Measurements from ENCODE around the gene MORC3.
"Not testable (repeated sequence)": the region's sequence is repeated elsewhere in the genome, so short reads cannot be mapped to it uniquely, and the experiment has no call there.

Gene MORC3

DNA sequence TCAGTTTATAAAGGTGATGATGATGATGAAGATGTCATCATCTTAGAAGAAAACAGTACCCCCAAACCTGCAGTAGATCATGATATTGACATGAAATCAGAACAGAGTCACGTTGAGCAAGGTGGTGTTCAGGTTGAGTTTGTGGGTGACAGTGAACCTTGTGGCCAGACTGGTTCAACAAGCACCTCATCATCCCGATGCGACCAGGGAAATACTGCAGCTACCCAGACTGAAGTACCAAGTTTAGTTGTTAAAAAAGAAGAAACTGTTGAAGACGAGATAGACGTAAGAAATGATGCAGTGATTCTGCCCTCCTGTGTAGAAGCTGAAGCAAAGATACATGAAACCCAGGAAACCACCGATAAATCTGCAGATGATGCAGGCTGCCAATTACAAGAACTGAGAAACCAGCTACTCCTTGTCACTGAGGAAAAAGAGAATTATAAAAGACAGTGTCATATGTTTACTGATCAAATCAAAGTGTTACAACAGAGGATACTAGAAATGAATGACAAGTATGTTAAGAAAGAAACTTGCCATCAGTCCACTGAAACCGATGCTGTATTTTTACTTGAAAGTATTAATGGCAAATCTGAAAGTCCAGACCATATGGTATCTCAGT is 49.2 kb downstream of the MORC3 start:
- H3K9me3 ChIP-seq (ENCODE audit: insufficient read depth, low read depth, low read length), result no peaks in the 10 kb centered on the region
- H3K9ac ChIP-seq (ENCODE audit: low read depth, low read length), result no peak overlapping the region
- WGBS, result 95% methylated on average over 7 of the region's 7 CpGs
- H3K27me3 ChIP-seq (ENCODE audit: insufficient read depth, low read length), result no peaks in the 10 kb centered on the region
- no peak overlapping the region for H3K27ac ChIP-seq (ENCODE audit: low read depth, low read length)
- peaks cover 95% of the 10 kb centered on the region for H3K36me3 ChIP-seq (ENCODE audit: insufficient read depth, low read length)
- no peaks in the 10 kb centered on the region for H3K4me1 ChIP-seq (ENCODE audit: insufficient read depth, low read length)
- no peak overlapping the region for H3K4me3 ChIP-seq (ENCODE audit: low read length)

DNA sequence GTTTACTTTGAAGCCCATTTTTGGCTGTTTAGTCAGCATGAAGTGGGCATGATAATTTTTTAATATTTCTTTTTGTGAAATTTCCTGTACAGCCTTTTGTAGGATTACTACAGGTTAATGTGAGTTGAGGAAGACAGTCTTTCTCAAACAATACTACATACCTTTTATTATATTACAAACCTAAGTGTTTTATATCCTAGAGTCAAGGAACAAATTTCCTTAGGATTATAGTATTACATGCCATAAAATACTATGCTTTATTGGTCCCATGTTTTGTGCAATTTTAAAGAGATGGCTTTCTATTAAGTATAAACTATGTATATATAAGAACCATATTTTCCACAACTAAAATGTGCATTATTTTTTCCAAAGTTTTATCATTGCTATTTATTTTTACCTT is 56.0 kb downstream of the MORC3 start:
- Histone ChIP-seq H3K27ac (ENCODE audit: low read depth, low read length) (no peak overlapping the region), H3K4me3 (ENCODE audit: low read length) (no peak overlapping the region), H3K9ac (ENCODE audit: low read depth, low read length) (no peak overlapping the region), H3K27me3 (ENCODE audit: insufficient read depth, low read length) (no peaks in the 10 kb centered on the region), H3K9me3 (ENCODE audit: insufficient read depth, low read depth, low read length) (no peaks in the 10 kb centered on the region), H3K4me1 (ENCODE audit: insufficient read depth, low read length) (no peaks in the 10 kb centered on the region), H3K36me3 (ENCODE audit: insufficient read depth, low read length) (peaks cover 67% of the 10 kb centered on the region)

DNA sequence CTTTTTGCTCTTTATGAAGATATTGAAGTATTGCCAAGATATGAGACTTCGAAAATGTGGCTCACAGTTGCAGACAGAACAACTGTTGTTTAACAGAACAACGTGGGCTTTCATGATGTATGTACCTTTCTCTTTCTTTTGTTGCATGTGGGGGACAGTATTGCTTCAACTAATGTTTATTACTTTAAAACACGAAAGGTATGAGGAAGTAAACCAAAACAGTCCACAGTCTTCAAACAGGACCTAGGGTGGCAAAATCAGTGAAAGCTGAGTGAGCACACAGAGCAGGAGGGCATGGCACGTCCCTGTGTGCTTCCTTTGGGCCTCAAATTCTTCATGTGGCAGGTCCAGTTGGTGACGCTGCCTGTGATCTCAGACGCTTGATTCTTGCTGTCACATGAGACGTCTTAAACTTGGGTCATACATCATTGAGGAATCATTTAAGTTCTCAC is 57.4 kb downstream of the MORC3 start:
- WGBS, result 94% methylated on average over 7 of the region's 7 CpGs
- no peaks in the 10 kb centered on the region for H3K4me1 ChIP-seq (ENCODE audit: insufficient read depth, low read length)
- H3K27ac ChIP-seq (ENCODE audit: low read depth, low read length), result no peak overlapping the region
- H3K27me3 ChIP-seq (ENCODE audit: insufficient read depth, low read length), result no peaks in the 10 kb centered on the region
- peaks cover 53% of the 10 kb centered on the region for H3K36me3 ChIP-seq (ENCODE audit: insufficient read depth, low read length)
- no peak overlapping the region for H3K9ac ChIP-seq (ENCODE audit: low read depth, low read length)
- H3K9me3 ChIP-seq (ENCODE audit: insufficient read depth, low read depth, low read length), result no peaks in the 10 kb centered on the region
- no peak overlapping the region for H3K4me3 ChIP-seq (ENCODE audit: low read length)

GRCh38 chr21:36379251-36379650 is 59.3 kb downstream of the MORC3 start:
- 95% methylated on average over 6 of the region's 6 CpGs for WGBS
- Histone ChIP-seq H3K27me3 (ENCODE audit: insufficient read depth, low read length) (no peaks in the 10 kb centered on the region), H3K9me3 (ENCODE audit: insufficient read depth, low read depth, low read length) (no peaks in the 10 kb centered on the region), H3K36me3 (ENCODE audit: insufficient read depth, low read length) (peaks cover 37% of the 10 kb centered on the region), H3K4me3 (ENCODE audit: low read length) (no peak overlapping the region), H3K4me1 (ENCODE audit: insufficient read depth, low read length) (no peaks in the 10 kb centered on the region), H3K9ac (ENCODE audit: low read depth, low read length) (no peak overlapping the region), H3K27ac (ENCODE audit: low read depth, low read length) (no peak overlapping the region)

DNA sequence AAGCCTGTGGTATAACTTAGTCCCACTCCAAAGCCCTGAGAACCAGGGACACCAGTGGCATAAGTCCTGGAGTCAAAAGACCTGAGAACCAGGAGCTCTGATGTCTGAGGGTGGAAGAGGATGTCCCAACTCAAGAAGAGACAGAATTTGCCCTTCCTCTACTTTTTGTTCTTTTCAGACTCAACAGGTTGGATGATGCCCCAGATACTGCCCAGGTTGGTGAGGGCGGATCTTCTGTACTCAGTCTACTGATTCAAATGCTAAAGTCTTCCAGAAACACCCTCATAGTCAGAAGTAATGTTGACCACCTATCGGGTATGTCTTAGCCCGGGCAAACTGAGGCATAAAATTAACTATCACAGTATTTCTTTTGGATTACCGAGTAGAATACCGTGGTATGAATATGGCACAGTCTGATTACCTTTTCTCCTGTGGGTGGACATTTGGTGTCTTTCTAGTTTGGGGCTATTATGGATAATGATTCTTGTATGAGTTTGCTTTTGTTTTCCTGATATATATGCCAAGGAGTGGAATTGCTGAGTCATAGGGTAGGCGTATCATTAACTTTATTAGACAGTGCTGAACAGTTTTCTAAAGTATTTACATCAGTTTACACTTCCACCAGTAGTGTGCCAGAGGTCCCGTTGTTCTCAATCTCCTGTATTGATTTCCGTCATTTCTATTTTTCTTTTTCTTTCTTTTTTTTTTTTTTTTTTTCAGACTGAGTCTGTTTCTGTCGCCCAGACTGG is 62.0 kb downstream of the MORC3 start:
- no peak overlapping the region for H3K27ac ChIP-seq (ENCODE audit: low read depth, low read length)
- H3K36me3 ChIP-seq (ENCODE audit: insufficient read depth, low read length), result peaks cover 15% of the 10 kb centered on the region
- no peaks in the 10 kb centered on the region for H3K27me3 ChIP-seq (ENCODE audit: insufficient read depth, low read length)
- peaks cover 8% of the 10 kb centered on the region; the same call in 1 of the 2 replicates for H3K4me1 ChIP-seq (ENCODE audit: insufficient read depth, low read length)
- H3K4me3 ChIP-seq (ENCODE audit: low read length), result no peak overlapping the region
- no peak overlapping the region for H3K9ac ChIP-seq (ENCODE audit: low read depth, low read length)
- 97% methylated on average over 9 of the region's 9 CpGs for WGBS
- no peaks in the 10 kb centered on the region for H3K9me3 ChIP-seq (ENCODE audit: insufficient read depth, low read depth, low read length)

GRCh38 chr21:36382722-36383121 is 62.7 kb downstream of the MORC3 start:
- 94% methylated on average over 10 of the region's 10 CpGs for WGBS
- H3K9me3 ChIP-seq (ENCODE audit: insufficient read depth, low read depth, low read length); H3K4me3 ChIP-seq (ENCODE audit: low read length); H3K27me3 ChIP-seq (ENCODE audit: insufficient read depth, low read length); H3K4me1 ChIP-seq (ENCODE audit: insufficient read depth, low read length); H3K9ac ChIP-seq (ENCODE audit: low read depth, low read length); H3K27ac ChIP-seq (ENCODE audit: low read depth, low read length): not testable (repeated sequence)
- H3K36me3 ChIP-seq (ENCODE audit: insufficient read depth, low read length), result peaks cover 14% of the 10 kb centered on the region

DNA sequence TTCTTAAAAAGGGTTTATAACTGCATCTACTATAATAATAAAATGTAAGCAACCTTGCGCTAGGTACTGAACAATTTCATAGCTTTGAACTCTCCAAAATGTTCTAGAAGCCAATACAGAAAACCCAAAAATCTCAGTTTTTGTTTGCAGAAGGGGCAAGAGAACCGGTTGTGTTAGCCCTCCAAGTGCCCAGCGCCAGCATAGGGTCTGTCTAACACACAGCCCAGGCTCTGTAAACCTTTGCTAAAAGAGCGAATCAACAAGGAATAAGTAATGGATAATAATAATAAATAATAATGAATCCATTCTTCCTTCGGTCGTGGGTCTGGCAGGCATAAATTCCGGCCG is 64.9 kb downstream of the MORC3 start:
- Histone ChIP-seq H3K9me3 (ENCODE audit: insufficient read depth, low read depth, low read length) (no peaks in the 10 kb centered on the region), H3K36me3 (ENCODE audit: insufficient read depth, low read length) (0 out of 2 replicates have a peak, but pooled peaks cover 8% of the 10 kb centered on the region), H3K27me3 (ENCODE audit: insufficient read depth, low read length) (no peaks in the 10 kb centered on the region), H3K4me3 (ENCODE audit: low read length) (peak overlapping the region; percentile 64), H3K4me1 (ENCODE audit: insufficient read depth, low read length) (peaks cover 8% of the 10 kb centered on the region; the same call in 1 of the 2 replicates), H3K27ac (ENCODE audit: low read depth, low read length) (no peak overlapping the region), H3K9ac (ENCODE audit: low read depth, low read length) (0 out of 2 replicates have a peak overlapping the region, but pooled peaks have one; percentile 90)
- 48% methylated on average over 7 of the region's 8 CpGs for WGBS

DNA sequence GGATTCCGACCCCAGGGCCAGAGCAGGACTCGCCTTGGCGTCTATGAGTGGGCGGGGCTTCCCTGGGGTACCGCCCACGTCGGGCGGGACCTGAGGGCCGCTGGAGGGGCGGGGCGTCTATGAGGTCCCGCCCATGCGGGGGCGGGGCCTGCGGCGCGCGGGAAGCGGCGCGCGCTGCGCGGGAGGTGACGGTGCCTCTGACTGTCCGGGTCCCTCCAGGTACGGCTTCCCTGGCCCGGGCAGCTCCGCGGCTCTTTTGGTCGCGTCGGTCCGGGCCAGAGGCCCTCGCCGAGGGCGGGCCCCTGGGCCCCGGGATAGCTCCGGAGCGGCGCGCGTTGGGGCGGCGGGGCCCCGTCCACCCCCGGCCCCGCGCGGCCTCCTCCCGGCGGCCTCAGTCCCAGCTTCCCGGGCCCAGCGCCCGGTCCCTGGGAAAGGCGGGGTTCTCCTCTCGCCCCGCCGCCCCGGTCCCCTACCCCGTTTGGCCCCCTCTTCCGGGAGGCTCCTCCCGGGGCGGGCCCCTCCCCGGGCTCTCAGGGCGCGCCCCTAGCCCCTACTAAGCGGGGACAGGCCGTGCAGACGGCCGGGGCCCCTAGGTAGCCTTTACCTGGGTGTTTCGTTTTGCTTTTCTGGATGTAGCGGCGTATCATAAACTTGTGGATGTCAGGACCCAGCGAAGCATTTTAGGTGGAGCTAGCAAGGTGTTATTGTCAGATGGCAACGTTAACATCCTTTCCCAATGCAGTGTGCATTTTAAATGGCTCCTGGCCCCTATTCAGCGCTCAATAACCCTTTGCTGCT is 65.4 kb downstream of the MORC3 start, which contains the start of gene CHAF1B:
Gene CHAF1B (plus strand): TSS at position 160 of the 798 bp plus-strand sequence. CDS start 745 bp downstream, outside the sequence.
- Histone ChIP-seq H3K9me3 (ENCODE audit: insufficient read depth, low read depth, low read length) (no peaks in the 10 kb centered on the region), H3K4me1 (ENCODE audit: insufficient read depth, low read length) (peaks cover 8% of the 10 kb centered on the region; the same call in 1 of the 2 replicates), H3K27ac (ENCODE audit: low read depth, low read length) (peak within 1 kb of the TSS; percentile 72; the same call in 1 of the 2 replicates), H3K9ac (ENCODE audit: low read depth, low read length) (peak within 1 kb of the TSS; percentile 90), H3K4me3 (ENCODE audit: low read length) (peak within 1 kb of the TSS; percentile 64), H3K36me3 (ENCODE audit: insufficient read depth, low read length) (peaks cover 12% of the 10 kb centered on the region; the same call in 1 of the 2 replicates), H3K27me3 (ENCODE audit: insufficient read depth, low read length) (no peaks in the 10 kb centered on the region)
- WGBS, result 2% methylated on average over 77 of the region's 77 CpGs

DNA sequence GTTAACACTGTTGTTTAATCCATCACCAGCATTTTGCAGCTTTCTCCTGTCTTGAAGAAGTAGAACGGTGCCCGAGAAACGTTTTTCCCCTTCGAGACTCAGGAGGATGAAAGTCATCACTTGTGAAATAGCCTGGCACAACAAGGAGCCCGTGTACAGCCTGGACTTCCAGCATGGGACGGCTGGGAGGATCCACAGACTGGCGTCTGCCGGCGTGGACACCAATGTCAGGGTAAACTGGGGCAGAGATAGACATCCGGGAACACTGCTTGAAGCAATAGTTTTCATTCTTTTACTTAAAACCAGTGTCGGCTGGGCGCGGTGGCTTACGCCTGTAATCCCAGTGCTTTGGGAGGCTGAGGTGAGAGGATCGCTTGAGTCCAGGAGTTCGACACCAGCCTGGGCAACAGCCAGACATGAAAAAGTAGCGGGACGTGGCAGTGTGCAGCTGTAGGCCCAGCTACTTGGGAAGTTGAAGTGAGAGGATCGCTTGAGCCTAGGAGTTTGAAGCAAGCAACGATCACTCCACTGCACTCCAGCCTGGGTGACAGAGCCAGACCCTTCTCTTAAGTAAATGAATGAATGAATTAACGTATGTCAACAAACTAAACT is 66.1 kb downstream of the MORC3 start:
- Histone ChIP-seq H3K4me1 (ENCODE audit: insufficient read depth, low read length) (peaks cover 8% of the 10 kb centered on the region; the same call in 1 of the 2 replicates), H3K36me3 (ENCODE audit: insufficient read depth, low read length) (peaks cover 19% of the 10 kb centered on the region), H3K4me3 (ENCODE audit: low read length) (peak overlapping the region; percentile 64), H3K9me3 (ENCODE audit: insufficient read depth, low read depth, low read length) (no peaks in the 10 kb centered on the region), H3K9ac (ENCODE audit: low read depth, low read length) (peak overlapping the region; percentile 90), H3K27me3 (ENCODE audit: insufficient read depth, low read length) (no peaks in the 10 kb centered on the region), H3K27ac (ENCODE audit: low read depth, low read length) (no peak overlapping the region)
- 84% methylated on average over 21 of the region's 21 CpGs for WGBS

DNA sequence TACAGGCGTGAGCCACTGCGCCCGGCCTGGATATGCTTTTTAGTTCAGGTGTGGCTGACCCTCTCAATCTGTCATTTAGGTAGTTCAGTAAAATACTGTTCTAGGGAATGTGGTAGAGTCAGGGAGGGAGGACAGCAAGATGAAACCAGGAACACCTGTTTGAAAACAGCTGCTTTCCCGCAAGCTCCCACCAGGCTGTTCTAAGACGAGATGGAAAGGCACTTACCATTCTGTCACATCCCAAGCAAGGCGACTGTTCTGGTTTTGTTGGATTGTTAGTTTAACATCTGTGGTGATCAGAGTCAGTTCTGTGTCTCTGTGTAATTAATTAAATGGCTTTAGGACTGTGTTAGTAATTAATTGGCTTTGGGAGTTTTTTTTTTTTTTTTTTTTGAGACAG is 68.1 kb downstream of the MORC3 start:
- H3K4me1 ChIP-seq (ENCODE audit: insufficient read depth, low read length), result peaks cover 8% of the 10 kb centered on the region; the same call in 1 of the 2 replicates
- H3K4me3 ChIP-seq (ENCODE audit: low read length), result no peak overlapping the region
- peaks cover 30% of the 10 kb centered on the region for H3K36me3 ChIP-seq (ENCODE audit: insufficient read depth, low read length)
- 92% methylated on average over 6 of the region's 6 CpGs for WGBS
- no peaks in the 10 kb centered on the region for H3K9me3 ChIP-seq (ENCODE audit: insufficient read depth, low read depth, low read length)
- H3K27ac ChIP-seq (ENCODE audit: low read depth, low read length), result no peak overlapping the region
- H3K27me3 ChIP-seq (ENCODE audit: insufficient read depth, low read length), result no peaks in the 10 kb centered on the region
- no peak overlapping the region for H3K9ac ChIP-seq (ENCODE audit: low read depth, low read length)

All from HUES64 (cell line).